Progenitor cell of endocrine pancreas (in vitro differentiated cells): Measurements from ENCODE around the gene SHROOM1. TPM values are rescaled to one million over a fixed set of nuclear protein-coding genes. Genes with fewer than 3 reads are reported as not detected.
A peak's percentile ranks its signal among the peaks of the same experiment; 100 is the strongest.

ENCODE experiments used
- DNase-seq: peaks from one replicate; pipeline ENCODE4 v3.0.0; 2021; ENCODE audit warnings: low spot score; ENCODE audit not compliant: unreplicated experiment
- H3K27ac Mint-ChIP-seq: 2 replicates; pipeline ENCODE4 v1.8.0; 2021; ENCODE audit warnings: mild to moderate bottlenecking, moderate library complexity, mixed read lengths
- H3K27me3 Mint-ChIP-seq: 2 replicates; pipeline ENCODE4 v1.8.0; 2021; ENCODE audit warnings: mixed read lengths
- H3K36me3 Mint-ChIP-seq: 2 replicates; pipeline ENCODE4 v1.8.0; 2022; ENCODE audit warnings: mixed read lengths; ENCODE audit not compliant: insufficient read depth
- H3K4me1 Mint-ChIP-seq: 2 replicates; pipeline ENCODE4 v1.8.0; 2021; ENCODE audit warnings: low read depth, mixed read lengths
- H3K4me3 Mint-ChIP-seq: 2 replicates; pipeline ENCODE4 v1.8.0; 2021; ENCODE audit warnings: low read depth, mild to moderate bottlenecking, moderate library complexity, mixed read lengths
- H3K9me3 Mint-ChIP-seq: 2 replicates; pipeline ENCODE4 v1.8.0; 2021; ENCODE audit warnings: low read depth, mixed read lengths
- total RNA-seq: library from RNA; stranded (reverse); gene quantifications from 2 replicates; pipeline ENCODE4 v1.2.1, GENCODE V29; 2021
- TF ChIP-seq, protein P1 (sequence below): fragments of 200-600 bp; sonication (generic); IDR thresholded peaks from one replicate; pipeline ENCODE4 v1.5.0; 2021; ENCODE audit warnings: antibody characterized with exemption, mild to moderate bottlenecking; ENCODE audit not compliant: unreplicated experiment

SHROOM1 gene
- total RNA-seq, 1 donor from 2014 or later, result 10.0 TPM

DNA sequence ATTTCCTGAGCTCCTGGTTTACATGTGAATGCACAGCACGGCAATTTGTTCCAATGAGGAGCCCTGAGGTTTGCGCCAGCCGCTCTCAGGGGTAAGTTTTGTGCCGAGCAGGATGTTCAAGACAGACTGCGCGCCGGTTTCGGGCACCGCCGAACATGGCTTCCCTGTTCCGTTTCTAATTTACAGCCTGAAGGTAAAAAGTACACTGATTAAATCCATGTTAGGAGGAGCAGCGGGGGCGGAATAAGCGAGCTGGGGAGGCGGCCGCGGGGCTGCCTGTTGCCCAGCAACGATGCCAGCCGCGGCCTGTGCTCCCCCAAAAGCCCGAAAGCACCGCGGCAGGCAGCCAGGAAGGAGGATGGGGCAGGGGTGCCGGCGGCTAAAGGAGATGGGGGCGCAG, 11.0 kb downstream of the SHROOM1 start:
- peaks cover 38% of the 10 kb centered on the region for H3K27me3 Mint-ChIP-seq
- no peak overlapping the region for H3K27ac Mint-ChIP-seq
- TF ChIP-seq, protein P1, sequence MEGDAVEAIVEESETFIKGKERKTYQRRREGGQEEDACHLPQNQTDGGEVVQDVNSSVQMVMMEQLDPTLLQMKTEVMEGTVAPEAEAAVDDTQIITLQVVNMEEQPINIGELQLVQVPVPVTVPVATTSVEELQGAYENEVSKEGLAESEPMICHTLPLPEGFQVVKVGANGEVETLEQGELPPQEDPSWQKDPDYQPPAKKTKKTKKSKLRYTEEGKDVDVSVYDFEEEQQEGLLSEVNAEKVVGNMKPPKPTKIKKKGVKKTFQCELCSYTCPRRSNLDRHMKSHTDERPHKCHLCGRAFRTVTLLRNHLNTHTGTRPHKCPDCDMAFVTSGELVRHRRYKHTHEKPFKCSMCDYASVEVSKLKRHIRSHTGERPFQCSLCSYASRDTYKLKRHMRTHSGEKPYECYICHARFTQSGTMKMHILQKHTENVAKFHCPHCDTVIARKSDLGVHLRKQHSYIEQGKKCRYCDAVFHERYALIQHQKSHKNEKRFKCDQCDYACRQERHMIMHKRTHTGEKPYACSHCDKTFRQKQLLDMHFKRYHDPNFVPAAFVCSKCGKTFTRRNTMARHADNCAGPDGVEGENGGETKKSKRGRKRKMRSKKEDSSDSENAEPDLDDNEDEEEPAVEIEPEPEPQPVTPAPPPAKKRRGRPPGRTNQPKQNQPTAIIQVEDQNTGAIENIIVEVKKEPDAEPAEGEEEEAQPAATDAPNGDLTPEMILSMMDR, result no peak
- no peak for DNase-seq
- no peaks in the 10 kb centered on the region for H3K9me3 Mint-ChIP-seq
- no peak overlapping the region for H3K4me3 Mint-ChIP-seq
- no peaks in the 10 kb centered on the region for H3K36me3 Mint-ChIP-seq
- peaks cover 2% of the 10 kb centered on the region for H3K4me1 Mint-ChIP-seq

DNA sequence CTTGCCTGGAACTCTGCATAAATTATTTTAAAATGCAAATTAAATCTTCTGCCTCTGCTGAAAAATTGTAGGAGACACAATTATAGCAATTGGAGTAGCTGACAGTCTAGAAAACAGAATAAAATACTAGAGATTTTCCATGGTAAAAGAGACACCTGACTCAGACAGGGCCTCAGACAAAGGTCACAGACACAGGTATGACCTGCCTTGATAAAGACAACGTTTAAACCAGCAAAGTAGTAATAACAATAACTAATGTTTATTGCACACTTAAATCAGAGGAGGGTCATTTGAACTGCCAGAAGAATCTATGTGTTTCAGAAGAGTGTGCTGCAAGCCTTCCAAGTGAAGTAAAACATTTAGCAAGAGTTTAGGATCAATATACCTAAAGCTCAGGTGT, 13.4 kb downstream of the SHROOM1 start:
- H3K4me1 Mint-ChIP-seq, result peaks cover 1% of the 10 kb centered on the region
- H3K27ac Mint-ChIP-seq, result no peak overlapping the region
- H3K36me3 Mint-ChIP-seq, result no peaks in the 10 kb centered on the region
- no peak overlapping the region for H3K4me3 Mint-ChIP-seq
- H3K9me3 Mint-ChIP-seq, result no peaks in the 10 kb centered on the region
- DNase-seq, result no peak
- peaks cover 49% of the 10 kb centered on the region for H3K27me3 Mint-ChIP-seq
- TF ChIP-seq, protein P1, result no peak

DNA sequence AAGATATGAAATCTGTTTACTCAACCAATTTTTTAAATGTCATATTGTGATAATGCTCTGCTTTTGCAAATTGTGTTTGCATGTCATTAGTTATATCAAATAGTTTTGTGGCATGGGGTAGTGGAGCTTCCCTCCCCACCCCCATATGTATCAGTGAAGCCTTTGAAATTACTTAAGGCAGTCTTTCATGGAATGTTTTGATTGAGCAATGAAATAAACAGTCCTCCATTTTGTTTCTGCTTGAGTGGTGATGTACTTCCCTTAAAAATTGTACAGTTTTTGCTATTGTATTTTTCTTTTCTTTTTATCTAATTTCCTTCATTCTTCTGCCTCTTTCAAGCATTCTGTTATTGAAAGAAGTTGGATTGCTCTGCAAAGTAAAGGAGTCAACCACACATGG, 13.9 kb downstream of the SHROOM1 start:
- H3K27ac Mint-ChIP-seq, result no peak overlapping the region
- TF ChIP-seq, protein P1, result no peak
- H3K4me1 Mint-ChIP-seq, result peaks cover 1% of the 10 kb centered on the region
- no peak for DNase-seq
- H3K4me3 Mint-ChIP-seq, result no peak overlapping the region
- H3K27me3 Mint-ChIP-seq, result peaks cover 54% of the 10 kb centered on the region
- no peaks in the 10 kb centered on the region for H3K36me3 Mint-ChIP-seq
- no peaks in the 10 kb centered on the region for H3K9me3 Mint-ChIP-seq

DNA sequence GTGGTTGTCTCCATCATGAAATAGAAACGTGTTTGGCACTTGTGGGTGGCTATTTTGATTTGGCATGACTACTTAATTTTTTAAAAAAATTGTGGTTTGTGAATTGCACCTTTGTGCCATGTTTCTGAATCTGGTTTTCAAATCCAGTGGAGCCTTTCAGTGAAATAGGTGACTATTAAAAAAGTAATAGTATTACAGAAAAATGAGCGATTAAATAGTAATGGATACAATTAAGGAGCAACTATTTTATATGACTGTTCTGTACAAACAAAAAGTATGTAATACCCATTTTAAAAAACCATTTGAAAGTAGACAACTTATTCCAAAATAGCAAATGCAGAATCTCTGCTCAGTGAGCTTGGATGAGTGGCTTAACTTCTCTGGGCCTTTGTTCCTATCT, 14.4 kb downstream of the SHROOM1 start:
- Mint-ChIP-seq H3K4me3 (no peak overlapping the region), H3K27ac (no peak overlapping the region), H3K9me3 (no peaks in the 10 kb centered on the region), H3K4me1 (peaks cover 1% of the 10 kb centered on the region), H3K27me3 (peaks cover 59% of the 10 kb centered on the region), H3K36me3 (no peaks in the 10 kb centered on the region)
- no peak for DNase-seq
- TF ChIP-seq, protein P1, result no peak

DNA sequence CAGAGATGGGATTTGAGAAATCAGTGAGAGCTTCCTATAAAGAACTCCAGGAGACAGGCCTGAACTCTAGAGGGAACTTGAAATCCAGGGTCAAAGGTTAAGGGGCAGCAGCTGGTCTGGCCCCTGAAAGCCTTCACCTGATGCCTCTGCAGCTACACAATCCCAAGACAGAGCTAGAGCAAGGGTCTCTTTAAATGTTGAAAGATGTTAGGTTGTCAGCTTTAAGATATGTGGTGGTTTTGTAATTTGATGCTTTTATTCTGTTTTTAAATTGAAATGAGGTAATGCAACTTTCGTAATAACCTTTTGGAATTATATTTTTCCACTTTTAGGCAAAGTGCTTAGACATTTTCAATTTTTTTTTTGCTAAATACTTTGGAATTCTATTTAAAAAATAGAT, 15.0 kb downstream of the SHROOM1 start:
- no peaks in the 10 kb centered on the region for H3K9me3 Mint-ChIP-seq
- peaks cover 1% of the 10 kb centered on the region for H3K4me1 Mint-ChIP-seq
- peaks cover 65% of the 10 kb centered on the region for H3K27me3 Mint-ChIP-seq
- no peak overlapping the region for H3K27ac Mint-ChIP-seq
- no peak for DNase-seq
- peak overlapping the region; percentile 61 for H3K4me3 Mint-ChIP-seq
- TF ChIP-seq, protein P1, result no peak
- no peaks in the 10 kb centered on the region for H3K36me3 Mint-ChIP-seq
